HFFc6 (cell line): Measurements from ENCODE around the gene FABP6. TPM values are rescaled to one million over a fixed set of nuclear protein-coding genes. Genes with fewer than 3 reads are reported as not detected.

Experiments used
- DNase-seq: peaks from one replicate; pipeline ENCODE4 v3.0.0-alpha.2; 2018
- H3K27ac Mint-ChIP-seq: 2 replicates; pipeline ENCODE4 v1.8.0; 2020; ENCODE audit warnings: mild to moderate bottlenecking, mixed read lengths
- H3K27me3 Mint-ChIP-seq: 2 replicates; pipeline ENCODE4 v1.8.0; 2021; ENCODE audit warnings: mild to moderate bottlenecking, moderate library complexity, mixed read lengths; ENCODE audit not compliant: insufficient read depth
- H3K36me3 Mint-ChIP-seq: 2 replicates; pipeline ENCODE4 v1.8.0; 2021; ENCODE audit warnings: low read depth, mixed read lengths
- H3K4me1 Mint-ChIP-seq: 2 replicates; pipeline ENCODE4 v1.8.0; 2020; ENCODE audit warnings: low read depth, mixed read lengths
- H3K4me3 Mint-ChIP-seq: 2 replicates; pipeline ENCODE4 v1.8.0; 2020; ENCODE audit warnings: mild to moderate bottlenecking, moderate library complexity, mixed read lengths
- H3K9me3 Mint-ChIP-seq: 2 replicates; pipeline ENCODE4 v1.8.0; 2020; ENCODE audit warnings: mild to moderate bottlenecking, mixed read lengths
- total RNA-seq, 6 experiments: library from RNA; stranded (reverse); fragmentation: NEBNext Ultra II Directional; extraction: Animal tissue kit (Norgen Biotek cat#: 25700); gene quantifications; 2 replicates in 1 of 6; 3 replicates in 5 of 6; pipeline ENCODE4 v1.2.3, GENCODE V29; 2021
- TF ChIP-seq, protein P1 (sequence below): fragments of 200-600 bp; sonication (generic); IDR thresholded peaks from 2 replicates; pipeline ENCODE4 v1.5.0; 2021; ENCODE audit warnings: antibody characterized with exemption, mild to moderate bottlenecking

FABP6 gene
- total RNA-seq, 6 experiments from 2014 or later, result not detected

DNA sequence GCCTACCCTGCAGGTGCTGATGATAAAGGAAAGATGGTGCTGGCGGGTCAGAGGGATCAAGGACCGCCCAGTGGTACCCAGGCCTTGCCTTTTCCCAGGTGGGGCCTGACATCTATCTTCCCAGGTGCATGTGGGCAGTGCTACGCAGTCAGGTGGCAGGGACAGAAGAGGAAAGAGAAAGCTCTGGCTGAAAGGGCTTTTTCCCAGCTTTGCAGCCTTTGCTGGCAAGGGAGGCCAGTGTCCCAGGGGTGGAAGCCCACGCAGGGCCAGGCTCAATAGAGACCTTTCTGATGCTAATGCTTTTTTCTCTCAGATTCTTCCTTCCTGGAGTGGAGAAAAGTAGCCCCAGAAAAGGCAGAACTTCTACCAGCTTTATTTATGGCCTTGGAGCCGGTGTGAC lies 36.7 kb downstream of the FABP6 start:
- peaks cover 13% of the 10 kb centered on the region for H3K27me3 Mint-ChIP-seq
- TF ChIP-seq, protein P1, sequence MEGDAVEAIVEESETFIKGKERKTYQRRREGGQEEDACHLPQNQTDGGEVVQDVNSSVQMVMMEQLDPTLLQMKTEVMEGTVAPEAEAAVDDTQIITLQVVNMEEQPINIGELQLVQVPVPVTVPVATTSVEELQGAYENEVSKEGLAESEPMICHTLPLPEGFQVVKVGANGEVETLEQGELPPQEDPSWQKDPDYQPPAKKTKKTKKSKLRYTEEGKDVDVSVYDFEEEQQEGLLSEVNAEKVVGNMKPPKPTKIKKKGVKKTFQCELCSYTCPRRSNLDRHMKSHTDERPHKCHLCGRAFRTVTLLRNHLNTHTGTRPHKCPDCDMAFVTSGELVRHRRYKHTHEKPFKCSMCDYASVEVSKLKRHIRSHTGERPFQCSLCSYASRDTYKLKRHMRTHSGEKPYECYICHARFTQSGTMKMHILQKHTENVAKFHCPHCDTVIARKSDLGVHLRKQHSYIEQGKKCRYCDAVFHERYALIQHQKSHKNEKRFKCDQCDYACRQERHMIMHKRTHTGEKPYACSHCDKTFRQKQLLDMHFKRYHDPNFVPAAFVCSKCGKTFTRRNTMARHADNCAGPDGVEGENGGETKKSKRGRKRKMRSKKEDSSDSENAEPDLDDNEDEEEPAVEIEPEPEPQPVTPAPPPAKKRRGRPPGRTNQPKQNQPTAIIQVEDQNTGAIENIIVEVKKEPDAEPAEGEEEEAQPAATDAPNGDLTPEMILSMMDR, result no peak
- H3K4me1 Mint-ChIP-seq, result peaks cover 21% of the 10 kb centered on the region
- H3K27ac Mint-ChIP-seq, result no peak overlapping the region
- H3K9me3 Mint-ChIP-seq, result no peaks in the 10 kb centered on the region
- no peak for DNase-seq
- H3K36me3 Mint-ChIP-seq, result no peaks in the 10 kb centered on the region
- no peak overlapping the region for H3K4me3 Mint-ChIP-seq

DNA sequence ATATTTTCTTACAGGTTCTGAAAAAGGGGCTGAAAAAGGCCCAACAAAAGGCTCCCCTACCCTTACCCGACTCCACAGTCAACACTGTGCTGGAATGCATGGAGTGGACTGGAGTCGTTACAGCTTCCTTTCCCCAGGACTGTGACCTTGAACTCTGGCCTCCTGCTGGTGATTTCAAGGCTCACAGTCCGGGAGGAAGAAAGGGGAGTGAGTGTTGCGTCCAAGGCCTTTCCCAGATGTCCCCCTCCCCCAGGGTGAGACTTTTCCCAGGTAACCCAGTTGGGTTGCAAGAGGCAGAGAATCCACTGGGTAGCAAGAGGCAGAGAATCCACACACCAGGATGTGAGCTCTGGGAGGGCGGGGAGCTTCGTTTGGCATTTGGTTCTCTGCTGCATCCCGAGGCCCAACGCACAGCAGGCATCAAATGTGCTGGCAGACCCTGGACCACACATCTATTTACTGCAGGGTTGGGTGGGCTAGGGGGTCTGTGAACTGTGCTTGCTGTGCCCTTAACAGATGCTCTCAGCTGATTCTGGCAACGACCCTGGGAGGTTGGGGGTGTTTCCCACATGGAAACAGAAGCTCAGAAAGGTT lies 37.5 kb downstream of the FABP6 start:
- TF ChIP-seq, protein P1, result peak; percentile 32; the same call in 1 of the 2 replicates
- Mint-ChIP-seq H3K9me3 (no peaks in the 10 kb centered on the region), H3K27ac (no peak overlapping the region), H3K4me1 (peaks cover 21% of the 10 kb centered on the region), H3K4me3 (no peak overlapping the region), H3K27me3 (peaks cover 12% of the 10 kb centered on the region), H3K36me3 (no peaks in the 10 kb centered on the region)
- DNase-seq, result no peak

DNA sequence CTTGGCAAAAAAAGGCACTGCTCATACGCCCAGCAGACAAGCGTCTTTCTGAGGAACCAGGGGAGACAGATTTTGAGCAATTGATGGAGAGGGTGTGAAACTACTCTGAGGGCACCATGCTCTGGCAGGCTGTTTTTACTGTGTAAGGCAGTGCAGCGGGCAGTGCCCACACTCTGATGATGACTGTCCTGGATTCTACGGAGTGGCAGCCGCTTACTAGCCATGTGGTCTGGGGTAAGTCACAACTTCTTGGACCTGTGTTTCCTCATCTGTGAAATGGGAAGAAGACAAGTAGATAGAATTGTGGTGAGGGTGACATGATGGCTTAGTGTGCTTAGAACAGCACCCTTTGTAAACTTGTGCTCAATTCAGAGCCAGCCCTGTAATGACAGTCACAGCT lies 38.8 kb downstream of the FABP6 start:
- Mint-ChIP-seq H3K9me3 (no peaks in the 10 kb centered on the region), H3K4me3 (no peak overlapping the region), H3K36me3 (no peaks in the 10 kb centered on the region), H3K27me3 (peaks cover 16% of the 10 kb centered on the region), H3K27ac (no peak overlapping the region), H3K4me1 (peaks cover 10% of the 10 kb centered on the region)
- DNase-seq, result no peak
- TF ChIP-seq, protein P1, result no peak

DNA sequence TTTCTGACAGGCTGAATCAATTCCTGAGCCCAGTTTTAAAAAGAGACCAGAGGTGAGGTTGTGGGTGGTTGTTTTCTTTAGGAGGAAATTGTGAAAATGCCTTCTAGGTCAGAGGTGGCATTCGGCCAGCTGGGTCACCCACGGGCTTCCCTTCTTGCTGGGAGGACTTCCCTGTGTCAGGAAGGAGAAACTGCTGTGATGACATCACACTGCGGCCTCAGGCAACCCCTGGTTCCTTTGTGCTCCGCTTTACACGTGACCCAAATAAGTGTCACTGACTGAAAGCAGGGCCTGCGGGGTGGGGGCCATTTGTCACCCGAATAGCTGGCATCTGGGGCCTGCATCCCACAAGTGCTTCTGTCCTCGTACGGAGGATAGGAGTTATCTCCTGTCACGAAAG lies 39.7 kb downstream of the FABP6 start:
- Mint-ChIP-seq H3K27ac (no peak overlapping the region), H3K36me3 (no peaks in the 10 kb centered on the region), H3K27me3 (peaks cover 16% of the 10 kb centered on the region), H3K4me1 (peaks cover 8% of the 10 kb centered on the region), H3K4me3 (no peak overlapping the region), H3K9me3 (no peaks in the 10 kb centered on the region)
- peak; percentile 43 for DNase-seq
- TF ChIP-seq, protein P1, result no peak

DNA sequence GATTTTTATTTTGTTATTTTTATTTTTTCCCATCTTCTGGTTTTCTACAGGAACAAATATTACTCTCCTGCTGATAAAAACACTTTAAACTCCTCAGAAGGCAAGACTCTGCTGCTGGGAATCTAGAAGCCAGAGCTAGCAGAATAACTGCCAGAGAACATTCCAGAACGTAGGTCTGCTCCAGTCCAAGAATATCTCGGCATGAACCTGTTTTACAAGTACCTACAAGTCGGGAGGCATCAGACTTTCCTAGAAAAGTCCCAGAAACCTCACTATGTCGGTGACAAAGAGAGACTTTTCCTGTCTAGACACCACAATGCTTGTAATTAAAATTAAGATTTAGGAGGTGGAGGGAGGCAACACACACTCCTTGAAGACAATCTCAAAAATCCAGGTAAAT lies 41.4 kb downstream of the FABP6 start:
- no peak overlapping the region for H3K27ac Mint-ChIP-seq
- H3K4me3 Mint-ChIP-seq, result no peak overlapping the region
- H3K36me3 Mint-ChIP-seq, result no peaks in the 10 kb centered on the region
- H3K27me3 Mint-ChIP-seq, result peaks cover 16% of the 10 kb centered on the region
- peaks cover 8% of the 10 kb centered on the region for H3K4me1 Mint-ChIP-seq
- H3K9me3 Mint-ChIP-seq, result no peaks in the 10 kb centered on the region
- TF ChIP-seq, protein P1, result no peak
- DNase-seq, result no peak
